NCI-H146 (cell line): ENCODE data around the gene PRR3.

Experiments used
- DNase-seq: peaks from one replicate; lab custom pipeline; 2025; lab: John Stamatoyannopoulos, UW

The PRR3 gene

GRCh38 chr6:30537931-30538330 lies 19.2 kb upstream of the PRR3 start:
- DNase-seq: no peak

GRCh38 chr6:30541515-30542403 lies 15.3 kb upstream of the PRR3 start:
- DNase-seq: peak; percentile 65

- no peak for DNase-seq
Observed at GRCh38 chr6:30542404-30542725, 14.7 kb upstream of the PRR3 start.

- no peak for DNase-seq
Observed at GRCh38 chr6:30542915-30543314, 14.2 kb upstream of the PRR3 start.

- no peak for DNase-seq
Observed at GRCh38 chr6:30543821-30544220, 13.3 kb upstream of the PRR3 start.

GRCh38 chr6:30544666-30545272 lies 12.3 kb upstream of the PRR3 start:
- peak; percentile 43 for DNase-seq

- no peak for DNase-seq
Observed at GRCh38 chr6:30547454-30547853, 9.6 kb upstream of the PRR3 start.

- no peak for DNase-seq
Observed at GRCh38 chr6:30548375-30548774, 8.7 kb upstream of the PRR3 start.

GRCh38 chr6:30554404-30554803 lies 2.7 kb upstream of the PRR3 start:
- DNase-seq: no peak

- peak; percentile 36 for DNase-seq
Observed at GRCh38 chr6:30554962-30555815, 1.9 kb upstream of the PRR3 start.

GRCh38 chr6:30555816-30556065 lies 1.4 kb upstream of the PRR3 start:
- DNase-seq: no peak

GRCh38 chr6:30556066-30556905 lies 809 bp upstream of the PRR3 start, which contains the start of gene GNL1:
GNL1 (minus strand) TSS chr6:30556489; CDS start chr6:30556203, 286 bp downstream.
- DNase-seq: peak; percentile 95

- no peak for DNase-seq
Observed at GRCh38 chr6:30557683-30557981, 537 bp downstream of the PRR3 start.

GRCh38 chr6:30560930-30561329 lies 3.8 kb downstream of the PRR3 start:
- DNase-seq: no peak

- DNase-seq: no peak
Observed at GRCh38 chr6:30562470-30563425, 5.7 kb downstream of the PRR3 start.

GRCh38 chr6:30564114-30564513 lies 7.0 kb downstream of the PRR3 start:
- no peak for DNase-seq

GRCh38 chr6:30565772-30566171 lies 8.7 kb downstream of the PRR3 start:
- no peak for DNase-seq

- peak; percentile 28 for DNase-seq
Observed at GRCh38 chr6:30568245-30568644, 11.2 kb downstream of the PRR3 start.

GRCh38 chr6:30570263-30570662 lies 13.2 kb downstream of the PRR3 start:
- no peak for DNase-seq

- DNase-seq: no peak
Observed at GRCh38 chr6:30570740-30571074, 13.6 kb downstream of the PRR3 start.

- peak; percentile 96 for DNase-seq
Observed at GRCh38 chr6:30571075-30571761, 14.1 kb downstream of the PRR3 start, which contains the start of gene ABCF1. ABCF1 (plus strand) TSS chr6:30571442; CDS start chr6:30571488, 46 bp downstream.
